OCI-LY7 (cell line): ENCODE results near the gene SLC39A6. TPM values are rescaled to one million over a fixed set of nuclear protein-coding genes. Genes with fewer than 3 reads are reported as not detected.

Experiments used
- BruUV-seq: library from RNA; stranded (reverse); fragments of 400-500 nt; replicated peaks from 2 replicates; lab custom pipeline; 2021; lab: Mats Ljungman, UMichigan
- CTCF ChIA-PET: fragments of 300-600 bp; sonication (Branson Sonifier 250); formaldehyde crosslinking; loops from one replicate; lab custom pipeline; 2022; ENCODE audit warnings: antibody characterized with exemption; ENCODE audit not compliant: unreplicated experiment; lab: Charles Lee
- POLR2A ChIA-PET: fragments of 300-600 bp; sonication (Branson Sonifier 250); formaldehyde crosslinking; loops from one replicate; lab custom pipeline; 2022; ENCODE audit warnings: antibody characterized with exemption; lab: Charles Lee
- DNase-seq: peaks from one replicate; pipeline ENCODE4 v3.0.0-alpha.2; 2015; ENCODE audit warnings: low spot score
- H2AFZ ChIP-seq: fragments of 200-600 bp; sonication (generic), shearing (Covaris generic); 2 replicates; pipeline ENCODE4 v1.6.1; 2014; ENCODE audit warnings: mild to moderate bottlenecking, antibody characterized with exemption, low read length, moderate library complexity
- H3K27ac ChIP-seq: fragments of 200-600 bp; sonication (generic); 2 replicates; pipeline ENCODE4 v1.5.1; 2014; ENCODE audit warnings: mixed run types, low read depth, mild to moderate bottlenecking, moderate library complexity, low read length, inconsistent platforms; ENCODE audit not compliant: poor library complexity, severe bottlenecking
- H3K36me3 ChIP-seq: fragments of 200-600 bp; sonication (generic); 2 replicates; pipeline ENCODE4 v1.6.1; 2014; ENCODE audit warnings: mild to moderate bottlenecking, antibody characterized with exemption, low read length, moderate library complexity, mixed read lengths; ENCODE audit not compliant: insufficient read depth
- H3K4me1 ChIP-seq: fragments of 200-600 bp; sonication (generic); 2 replicates; pipeline ENCODE4 v1.5.1; 2014; ENCODE audit warnings: mild to moderate bottlenecking, low read length; ENCODE audit not compliant: insufficient read depth, poor library complexity, severe bottlenecking
- H3K4me2 ChIP-seq: fragments of 200-600 bp; sonication (generic); 2 replicates; pipeline ENCODE4 v1.6.1; 2014; ENCODE audit warnings: mild to moderate bottlenecking, low read length
- H3K4me3 ChIP-seq: fragments of 200-600 bp; sonication (generic); 2 replicates; pipeline ENCODE4 v1.5.1; 2014; ENCODE audit warnings: mild to moderate bottlenecking, low read depth, low read length; ENCODE audit not compliant: poor library complexity, severe bottlenecking
- H3K79me2 ChIP-seq: fragments of 200-600 bp; sonication (generic); 2 replicates; pipeline ENCODE4 v1.6.1; 2016; ENCODE audit warnings: low read depth, mild to moderate bottlenecking, low read length, moderate library complexity, mixed read lengths; ENCODE audit not compliant: insufficient read depth
- H3K9me2 ChIP-seq: fragments of 200-600 bp; sonication (generic); 2 replicates; pipeline ENCODE4 v1.6.1; 2016; ENCODE audit warnings: mild to moderate bottlenecking, low read length, mixed read lengths; ENCODE audit not compliant: insufficient read depth
- H3K9me3 ChIP-seq: fragments of 200-600 bp; sonication (generic); 2 replicates; pipeline ENCODE4 v1.6.1; 2014; ENCODE audit warnings: mild to moderate bottlenecking, mixed run types, low read length, mixed read lengths
- H4K20me1 ChIP-seq: fragments of 200-600 bp; sonication (generic); 2 replicates; pipeline ENCODE4 v1.6.1; 2014; ENCODE audit warnings: mild to moderate bottlenecking, antibody characterized with exemption, low read length, moderate library complexity, mixed read lengths; ENCODE audit not compliant: insufficient read depth
- EZH2phosphoT487 ChIP-seq: fragments of 200-600 bp; sonication (generic); IDR thresholded peaks from 2 replicates; pipeline ENCODE4 v1.6.1; 2018; ENCODE audit warnings: low read depth, borderline replicate concordance, mild to moderate bottlenecking, mixed run types, antibody characterized with exemption, low read length, moderate library complexity, mixed read lengths
- intact Hi-C: fragments of 100-400 bp; cut with micrococcal nuclease; formaldehyde crosslinking; loops from one replicate; pipeline ENCODE4 v1.10.0; 2022; ENCODE audit not compliant: unreplicated experiment
- total RNA-seq, 2 experiments: library from RNA; depleted of rRNA in 1 of 2; stranded (reverse); fragments of >200 nt in 1 of 2; shearing (Covaris generic) in 1 of 2; gene quantifications; 2 replicates each; pipeline ENCODE4 v1.2.3, GENCODE V29; 2014 to 2022
- TF ChIP-seq, protein P1 (sequence below): fragments of 200-600 bp; sonication (generic); conservative IDR thresholded peaks from 2 replicates; pipeline ENCODE4 v1.5.1; 2014; ENCODE audit warnings: mild to moderate bottlenecking, antibody characterized with exemption, low read length, moderate library complexity, mixed read lengths

Gene SLC39A6
- total RNA-seq, 2 experiments from 2014 or later, result 11.2 to 14.7 TPM

GRCh38 chr18:36131692-36132483, 2.7 kb upstream of the SLC39A6 start:
- no peaks in the 10 kb centered on the region for H3K9me2 ChIP-seq
- H2AFZ ChIP-seq, result no peak overlapping the region
- H3K4me2 ChIP-seq, result peak overlapping the region; percentile 99; the same call in 1 of the 2 replicates
- H3K4me3 ChIP-seq, result peak overlapping the region; percentile 97
- H3K9me3 ChIP-seq, result no peaks in the 10 kb centered on the region
- CTCF ChIA-PET, result no interaction called here
- H3K79me2 ChIP-seq, result peaks cover 61% of the 10 kb centered on the region
- TF ChIP-seq, protein P1, sequence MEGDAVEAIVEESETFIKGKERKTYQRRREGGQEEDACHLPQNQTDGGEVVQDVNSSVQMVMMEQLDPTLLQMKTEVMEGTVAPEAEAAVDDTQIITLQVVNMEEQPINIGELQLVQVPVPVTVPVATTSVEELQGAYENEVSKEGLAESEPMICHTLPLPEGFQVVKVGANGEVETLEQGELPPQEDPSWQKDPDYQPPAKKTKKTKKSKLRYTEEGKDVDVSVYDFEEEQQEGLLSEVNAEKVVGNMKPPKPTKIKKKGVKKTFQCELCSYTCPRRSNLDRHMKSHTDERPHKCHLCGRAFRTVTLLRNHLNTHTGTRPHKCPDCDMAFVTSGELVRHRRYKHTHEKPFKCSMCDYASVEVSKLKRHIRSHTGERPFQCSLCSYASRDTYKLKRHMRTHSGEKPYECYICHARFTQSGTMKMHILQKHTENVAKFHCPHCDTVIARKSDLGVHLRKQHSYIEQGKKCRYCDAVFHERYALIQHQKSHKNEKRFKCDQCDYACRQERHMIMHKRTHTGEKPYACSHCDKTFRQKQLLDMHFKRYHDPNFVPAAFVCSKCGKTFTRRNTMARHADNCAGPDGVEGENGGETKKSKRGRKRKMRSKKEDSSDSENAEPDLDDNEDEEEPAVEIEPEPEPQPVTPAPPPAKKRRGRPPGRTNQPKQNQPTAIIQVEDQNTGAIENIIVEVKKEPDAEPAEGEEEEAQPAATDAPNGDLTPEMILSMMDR, result no peak
- no peak for TF ChIP-seq EZH2phosphoT487
- no TSS peak for BruUV-seq
- intact Hi-C loops, result no loop called here
- no peak overlapping the region for H3K27ac ChIP-seq
- POLR2A ChIA-PET, result interaction anchor here (0.6 kb wide), 1 partner anchor 109 kb away, joined by 3 read pairs; no protein-coding TSS in a partner anchor
- DNase-seq, result no peak
- H3K36me3 ChIP-seq, result peaks cover 18% of the 10 kb centered on the region
- no peaks in the 10 kb centered on the region for H4K20me1 ChIP-seq
- peaks cover 21% of the 10 kb centered on the region for H3K4me1 ChIP-seq

DNA sequence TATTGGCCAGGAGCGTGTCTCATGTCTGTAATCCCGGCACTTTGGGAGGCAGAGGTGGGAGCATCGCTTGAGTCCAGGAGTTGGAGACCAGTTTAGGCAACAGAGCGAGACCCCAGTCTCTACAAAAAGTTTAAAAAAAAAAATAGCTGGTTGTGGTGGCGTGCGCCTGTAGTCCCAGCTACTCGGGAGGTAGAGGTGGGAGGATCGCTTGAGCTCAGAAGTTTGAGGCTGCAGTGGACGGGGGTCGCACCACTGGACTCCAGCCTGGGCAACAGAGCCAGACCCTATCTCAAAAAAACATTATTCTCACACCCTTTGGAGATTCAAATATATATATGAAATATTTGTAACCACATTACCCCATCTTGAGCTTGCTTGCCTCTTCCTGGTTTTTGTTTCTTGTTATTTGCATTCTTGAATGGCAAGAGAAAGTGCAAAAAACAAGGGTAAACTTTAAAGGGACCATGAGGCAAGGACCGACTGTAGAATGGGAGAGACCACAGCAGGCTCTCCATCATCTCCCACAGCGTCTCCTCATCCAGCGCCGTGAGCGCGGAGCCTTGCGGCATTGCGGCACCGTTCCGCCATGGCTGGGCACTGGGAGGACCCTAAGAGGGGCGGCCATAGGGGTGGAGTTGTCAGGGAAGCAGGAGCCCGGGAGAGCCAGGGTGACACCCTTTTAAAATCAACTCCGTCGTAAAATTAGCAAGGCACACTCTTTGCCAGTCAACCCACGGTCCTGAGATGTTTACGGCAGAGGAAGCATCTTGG, 1.9 kb upstream of the SLC39A6 start:
- Histone ChIP-seq H3K4me1 (peaks cover 21% of the 10 kb centered on the region), H3K4me2 (peak overlapping the region; percentile 99), H3K9me2 (no peaks in the 10 kb centered on the region), H2AFZ (no peak overlapping the region), H3K9me3 (no peaks in the 10 kb centered on the region), H3K4me3 (peak overlapping the region; percentile 97), H3K79me2 (peaks cover 61% of the 10 kb centered on the region), H3K27ac (no peak overlapping the region), H3K36me3 (peaks cover 16% of the 10 kb centered on the region), H4K20me1 (no peaks in the 10 kb centered on the region)
- ChIA-PET POLR2A (interaction anchor here (0.6 kb wide), 1 partner anchor 109 kb away, joined by 3 read pairs; no protein-coding TSS in a partner anchor), CTCF (no interaction called here)
- DNase-seq, result no peak
- intact Hi-C loops, result no loop called here
- no peak for TF ChIP-seq EZH2phosphoT487
- TF ChIP-seq, protein P1, result no peak
- no TSS peak for BruUV-seq
